ENCODE data around the gene CCR6. TPM values are rescaled to one million over a fixed set of nuclear protein-coding genes. Genes with fewer than 3 reads are reported as not detected.

CCR6 gene
- total and polyA plus RNA-seq, 10 of the 15 experiments (the other 5 are each of a cell fraction or from before 2014, with no cell fraction given), result 2.2 to 7.6 (median 6.7) TPM

DNA sequence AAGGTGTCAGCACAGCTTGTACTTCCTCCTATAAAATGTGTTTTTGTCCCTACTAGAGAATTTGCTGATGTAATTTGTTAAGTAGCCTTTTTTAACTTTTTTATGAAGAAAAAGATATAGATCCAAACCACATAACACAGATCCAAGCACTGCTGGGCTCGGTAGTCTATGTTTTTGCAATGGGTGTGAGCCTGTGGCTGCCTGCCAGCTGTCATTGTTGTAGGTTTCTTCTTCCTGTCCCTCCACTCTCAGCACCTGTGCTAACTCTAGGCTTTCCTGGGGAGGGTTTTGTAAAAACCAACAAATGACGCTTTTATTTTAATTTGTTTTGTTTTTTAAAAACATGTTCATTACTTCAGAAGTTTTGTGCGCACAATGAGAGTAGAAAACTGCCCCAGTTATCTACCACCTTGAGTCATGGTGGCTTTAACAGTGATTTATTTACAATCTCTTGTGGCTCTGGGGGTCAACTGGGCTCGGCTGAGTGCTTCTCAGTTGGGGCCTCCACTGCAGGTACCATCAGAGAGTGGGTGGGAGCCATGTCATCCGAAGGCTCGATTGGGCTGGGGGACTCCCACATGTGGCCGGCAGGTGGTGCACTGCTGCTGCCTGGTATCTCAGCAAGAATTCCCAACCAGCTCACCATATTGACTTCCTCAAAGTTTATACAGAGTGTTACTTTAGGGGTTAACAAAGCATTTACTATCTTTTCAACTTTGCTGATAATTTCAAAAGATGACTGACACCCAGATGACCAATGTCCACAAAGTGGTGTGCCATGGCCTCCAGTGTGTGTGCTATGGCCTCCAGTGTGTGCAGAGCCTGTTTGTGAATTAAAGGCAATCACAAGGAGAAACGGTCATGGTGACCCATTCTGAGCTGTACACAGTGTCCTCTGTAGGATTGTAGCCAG, 3.0 kb upstream of the CCR6 start:
- Histone ChIP-seq H3K9me3 (replicated peaks; ENCODE audit: control insufficient read depth, insufficient read depth, low read length) (no peaks in the 10 kb centered on the region; the same call in 2 of the 3 replicates), H3K4me3 (0 out of 2 replicates have a peak overlapping the region, but pooled peaks have one; percentile 60), H3K36me3 (ENCODE audit: control insufficient read depth in 2 of 2, insufficient read depth in 2 of 2, low read length in 1 of 2) (no peaks in the 10 kb centered on the region), H3K27me3 (replicated peaks in 1 of 2; ENCODE audit: control insufficient read depth in 2 of 2, insufficient read depth in 2 of 2, low read length in 1 of 2) (no peaks in the 10 kb centered on the region), H3K27ac (ENCODE audit: control insufficient read depth, insufficient read depth) (peak overlapping the region; percentile 66), H2AFZ (ENCODE audit: control insufficient read depth, low read depth, low read length) (no peak overlapping the region), H3K9ac (ENCODE audit: control insufficient read depth, insufficient read depth, low read length) (no peak overlapping the region), H4K20me1 (ENCODE audit: control insufficient read depth, insufficient read depth) (no peaks in the 10 kb centered on the region), H3K4me2 (ENCODE audit: control insufficient read depth, insufficient read depth) (peak overlapping the region; percentile 82), H3K79me2 (ENCODE audit: control insufficient read depth, insufficient read depth, low read length) (peaks cover 7% of the 10 kb centered on the region; the same call in 1 of the 2 replicates), H3K4me1 (ENCODE audit: control insufficient read depth, insufficient read depth, low read length) (peaks cover 69% of the 10 kb centered on the region)
- in situ Hi-C loops (cut with MboI) (no loop called here), intact Hi-C loops (cut with micrococcal nuclease; ENCODE audit: unreplicated experiment) (loop anchor here (5.0 to 10.0 kb wide), 2 partner anchors 123 to 165 kb away; partner anchors contain the start of genes CEP43 and RNASET2)
- WGBS (ENCODE audit: insufficient coverage, insufficient replicate concordance, low lambda C conversion rate, missing lambda C conversion rate), result 38% methylated on average over 8 of the region's 8 CpGs
- no peak for ATAC-seq
- no TSS peak for BruUV-seq (replicated peaks)
- RAD21 ChIA-PET (ENCODE audit: unreplicated experiment), result interaction anchor here (1.2 to 8.3 kb wide), 6 partner anchors 9 to 119 kb away, joined by 3 to 231 read pairs (median 40); partner anchors contain the start of gene CEP43
- no peak for DNase-seq (ENCODE audit: low read depth, low spot score)
- POLR2A ChIA-PET, result interaction anchor here (0.9 to 14.7 kb wide), 8 partner anchors 9 to 113 kb away, joined by 3 to 279 read pairs (median 8); no protein-coding TSS in a partner anchor
- FAIRE-seq, result peak; percentile 27
- CTCF ChIA-PET, result interaction anchor here (0.7 to 8.1 kb wide), 15 partner anchors 10 to 345 kb away, joined by 3 to 129 read pairs (median 6); partner anchors contain the start of gene CEP43
- SMC1A ChIA-PET (ENCODE audit: uncharacterized antibody, unreplicated experiment), result interaction anchor here (0.8 to 21.7 kb wide), 17 partner anchors 8 to 169 kb away, joined by 3 to 542 read pairs (median 4); partner anchors contain the start of gene CEP43
- TF ChIP-seq ATF7 (IDR thresholded peaks at IDR 0.05; ENCODE audit: low read depth) (no peak), HCFC1 (IDR thresholded peaks at IDR 0.05; ENCODE audit: low read length) (no peak), POLR2AphosphoS2 (IDR thresholded peaks at IDR 0.05; ENCODE audit: low read depth, low read length) (no peak), YBX1 (IDR thresholded peaks at IDR 0.05) (no peak), STAT3 (IDR thresholded peaks at IDR 0.05; ENCODE audit: low read depth, low read length) (no peak), EGR1 (IDR thresholded peaks at IDR 0.05; ENCODE audit: borderline replicate concordance in 1 of 2, low read depth in 2 of 2, low read length in 2 of 2) (0 out of 3 replicates have a peak, but pooled peaks of 1 of the 2 experiments have one; percentile 11), NR2C2 (IDR thresholded peaks at IDR 0.05; ENCODE audit: borderline replicate concordance, control insufficient read depth, insufficient read length, low read depth) (no peak), BACH1 (IDR thresholded peaks at IDR 0.05; ENCODE audit: borderline replicate concordance) (no peak), TCF12 (IDR thresholded peaks at IDR 0.05; ENCODE audit: low read depth, low read length) (peak; percentile 34; the same call in 1 of the 2 replicates), HDAC2 (IDR thresholded peaks at IDR 0.05) (no peak), CHD1 (IDR thresholded peaks at IDR 0.05; ENCODE audit: low read depth, low read length) (no peak), BHLHE40 (IDR thresholded peaks at IDR 0.05; ENCODE audit: borderline replicate concordance in 1 of 2, low read depth in 2 of 2, low read length in 1 of 2) (no peak), IKZF2 (IDR thresholded peaks at IDR 0.05) (peak in 1 of 2 experiments; percentile 34; a peak in 1 of 4 replicates), JUNB (IDR thresholded peaks at IDR 0.05) (no peak), IKZF1 (conservative IDR thresholded peaks at IDR 0.05) (peak; percentile 31), CBX3 (IDR thresholded peaks at IDR 0.05; ENCODE audit: borderline replicate concordance, low read depth) (no peak), MEF2B (IDR thresholded peaks at IDR 0.05; ENCODE audit: partially characterized antibody, poor library complexity, severe bottlenecking) (no peak), KLF5 (IDR thresholded peaks at IDR 0.05; ENCODE audit: partially characterized antibody) (no peak), ZSCAN29 (IDR thresholded peaks at IDR 0.05) (no peak), FOXM1 (IDR thresholded peaks at IDR 0.05; ENCODE audit: low read depth, low read length) (peak; percentile 11; the same call in 1 of the 2 replicates)
- TF ChIP-seq, protein P1, sequence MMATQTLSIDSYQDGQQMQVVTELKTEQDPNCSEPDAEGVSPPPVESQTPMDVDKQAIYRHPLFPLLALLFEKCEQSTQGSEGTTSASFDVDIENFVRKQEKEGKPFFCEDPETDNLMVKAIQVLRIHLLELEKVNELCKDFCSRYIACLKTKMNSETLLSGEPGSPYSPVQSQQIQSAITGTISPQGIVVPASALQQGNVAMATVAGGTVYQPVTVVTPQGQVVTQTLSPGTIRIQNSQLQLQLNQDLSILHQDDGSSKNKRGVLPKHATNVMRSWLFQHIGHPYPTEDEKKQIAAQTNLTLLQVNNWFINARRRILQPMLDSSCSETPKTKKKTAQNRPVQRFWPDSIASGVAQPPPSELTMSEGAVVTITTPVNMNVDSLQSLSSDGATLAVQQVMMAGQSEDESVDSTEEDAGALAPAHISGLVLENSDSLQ (IDR thresholded peaks at IDR 0.05), result peak; percentile 65
- TF ChIP-seq, protein P2, sequence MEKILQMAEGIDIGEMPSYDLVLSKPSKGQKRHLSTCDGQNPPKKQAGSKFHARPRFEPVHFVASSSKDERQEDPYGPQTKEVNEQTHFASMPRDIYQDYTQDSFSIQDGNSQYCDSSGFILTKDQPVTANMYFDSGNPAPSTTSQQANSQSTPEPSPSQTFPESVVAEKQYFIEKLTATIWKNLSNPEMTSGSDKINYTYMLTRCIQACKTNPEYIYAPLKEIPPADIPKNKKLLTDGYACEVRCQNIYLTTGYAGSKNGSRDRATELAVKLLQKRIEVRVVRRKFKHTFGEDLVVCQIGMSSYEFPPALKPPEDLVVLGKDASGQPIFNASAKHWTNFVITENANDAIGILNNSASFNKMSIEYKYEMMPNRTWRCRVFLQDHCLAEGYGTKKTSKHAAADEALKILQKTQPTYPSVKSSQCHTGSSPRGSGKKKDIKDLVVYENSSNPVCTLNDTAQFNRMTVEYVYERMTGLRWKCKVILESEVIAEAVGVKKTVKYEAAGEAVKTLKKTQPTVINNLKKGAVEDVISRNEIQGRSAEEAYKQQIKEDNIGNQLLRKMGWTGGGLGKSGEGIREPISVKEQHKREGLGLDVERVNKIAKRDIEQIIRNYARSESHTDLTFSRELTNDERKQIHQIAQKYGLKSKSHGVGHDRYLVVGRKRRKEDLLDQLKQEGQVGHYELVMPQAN (conservative IDR thresholded peaks at IDR 0.05), result no peak

Data from GM12878 (cell line).